ENCODE results near the gene CARHSP1. TPM values are rescaled to one million over a fixed set of nuclear protein-coding genes. Genes with fewer than 3 reads are reported as not detected.

The CARHSP1 gene
- total and polyA plus RNA-seq, 9 of the 15 experiments (the other 6 are each of a cell fraction or from before 2014, with no cell fraction given): 5.8 to 114 (median 41.1) TPM

DNA sequence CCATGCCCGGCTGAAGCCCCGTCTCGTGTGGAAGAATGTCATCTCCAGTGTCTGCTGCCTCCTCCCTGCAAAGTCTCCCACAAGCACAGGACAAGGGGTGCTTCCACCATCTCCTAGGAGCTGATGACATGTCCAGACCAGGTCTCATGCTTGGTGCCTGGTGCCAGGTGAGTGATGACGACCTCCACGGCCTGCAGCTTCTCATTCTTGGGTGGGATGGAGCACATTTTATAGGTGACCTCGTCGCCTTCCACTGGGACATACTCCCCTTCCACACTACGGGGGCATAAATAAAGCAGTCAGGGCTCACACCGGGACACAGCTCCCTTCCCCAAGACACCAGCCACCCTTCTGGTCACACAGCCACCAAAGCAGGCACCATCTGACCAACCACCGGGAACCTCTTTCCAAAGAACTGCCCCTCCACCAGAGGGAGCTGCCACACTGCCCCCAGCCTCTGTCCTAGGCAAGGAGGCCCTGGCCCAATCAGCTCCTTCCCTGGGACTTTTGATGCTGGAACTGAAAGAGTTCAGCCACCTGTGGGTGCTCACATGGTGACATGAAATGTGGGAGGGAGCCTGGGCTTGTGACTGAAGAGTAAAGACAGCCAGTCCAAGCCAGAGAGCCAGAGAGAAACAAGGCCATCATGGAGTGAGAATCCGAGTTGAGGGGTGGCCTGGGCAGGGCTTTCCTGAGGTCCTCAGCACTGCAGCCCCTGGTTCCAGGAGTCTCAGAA is 13.6 kb downstream of the CARHSP1 start (continued):
- TF ChIP-seq, protein P1, sequence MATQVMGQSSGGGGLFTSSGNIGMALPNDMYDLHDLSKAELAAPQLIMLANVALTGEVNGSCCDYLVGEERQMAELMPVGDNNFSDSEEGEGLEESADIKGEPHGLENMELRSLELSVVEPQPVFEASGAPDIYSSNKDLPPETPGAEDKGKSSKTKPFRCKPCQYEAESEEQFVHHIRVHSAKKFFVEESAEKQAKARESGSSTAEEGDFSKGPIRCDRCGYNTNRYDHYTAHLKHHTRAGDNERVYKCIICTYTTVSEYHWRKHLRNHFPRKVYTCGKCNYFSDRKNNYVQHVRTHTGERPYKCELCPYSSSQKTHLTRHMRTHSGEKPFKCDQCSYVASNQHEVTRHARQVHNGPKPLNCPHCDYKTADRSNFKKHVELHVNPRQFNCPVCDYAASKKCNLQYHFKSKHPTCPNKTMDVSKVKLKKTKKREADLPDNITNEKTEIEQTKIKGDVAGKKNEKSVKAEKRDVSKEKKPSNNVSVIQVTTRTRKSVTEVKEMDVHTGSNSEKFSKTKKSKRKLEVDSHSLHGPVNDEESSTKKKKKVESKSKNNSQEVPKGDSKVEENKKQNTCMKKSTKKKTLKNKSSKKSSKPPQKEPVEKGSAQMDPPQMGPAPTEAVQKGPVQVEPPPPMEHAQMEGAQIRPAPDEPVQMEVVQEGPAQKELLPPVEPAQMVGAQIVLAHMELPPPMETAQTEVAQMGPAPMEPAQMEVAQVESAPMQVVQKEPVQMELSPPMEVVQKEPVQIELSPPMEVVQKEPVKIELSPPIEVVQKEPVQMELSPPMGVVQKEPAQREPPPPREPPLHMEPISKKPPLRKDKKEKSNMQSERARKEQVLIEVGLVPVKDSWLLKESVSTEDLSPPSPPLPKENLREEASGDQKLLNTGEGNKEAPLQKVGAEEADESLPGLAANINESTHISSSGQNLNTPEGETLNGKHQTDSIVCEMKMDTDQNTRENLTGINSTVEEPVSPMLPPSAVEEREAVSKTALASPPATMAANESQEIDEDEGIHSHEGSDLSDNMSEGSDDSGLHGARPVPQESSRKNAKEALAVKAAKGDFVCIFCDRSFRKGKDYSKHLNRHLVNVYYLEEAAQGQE (IDR thresholded peaks at IDR 0.05; ENCODE audit: borderline replicate concordance): peak; percentile 25; the same call in 1 of the 2 replicates
- TF ChIP-seq, protein P1 (CRISPR knock-in tag; IDR thresholded peaks at IDR 0.05; ENCODE audit: low read depth): no peak
- TF ChIP-seq MTA3 (IDR thresholded peaks at IDR 0.05; ENCODE audit: borderline replicate concordance): peak; percentile 60; the same call in 1 of the 2 replicates
- TF ChIP-seq, protein P2, sequence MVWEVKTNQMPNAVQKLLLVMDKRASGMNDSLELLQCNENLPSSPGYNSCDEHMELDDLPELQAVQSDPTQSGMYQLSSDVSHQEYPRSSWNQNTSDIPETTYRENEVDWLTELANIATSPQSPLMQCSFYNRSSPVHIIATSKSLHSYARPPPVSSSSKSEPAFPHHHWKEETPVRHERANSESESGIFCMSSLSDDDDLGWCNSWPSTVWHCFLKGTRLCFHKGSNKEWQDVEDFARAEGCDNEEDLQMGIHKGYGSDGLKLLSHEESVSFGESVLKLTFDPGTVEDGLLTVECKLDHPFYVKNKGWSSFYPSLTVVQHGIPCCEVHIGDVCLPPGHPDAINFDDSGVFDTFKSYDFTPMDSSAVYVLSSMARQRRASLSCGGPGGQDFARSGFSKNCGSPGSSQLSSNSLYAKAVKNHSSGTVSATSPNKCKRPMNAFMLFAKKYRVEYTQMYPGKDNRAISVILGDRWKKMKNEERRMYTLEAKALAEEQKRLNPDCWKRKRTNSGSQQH (CRISPR knock-in tag; IDR thresholded peaks at IDR 0.05): no peak
- TF ChIP-seq, protein P3, sequence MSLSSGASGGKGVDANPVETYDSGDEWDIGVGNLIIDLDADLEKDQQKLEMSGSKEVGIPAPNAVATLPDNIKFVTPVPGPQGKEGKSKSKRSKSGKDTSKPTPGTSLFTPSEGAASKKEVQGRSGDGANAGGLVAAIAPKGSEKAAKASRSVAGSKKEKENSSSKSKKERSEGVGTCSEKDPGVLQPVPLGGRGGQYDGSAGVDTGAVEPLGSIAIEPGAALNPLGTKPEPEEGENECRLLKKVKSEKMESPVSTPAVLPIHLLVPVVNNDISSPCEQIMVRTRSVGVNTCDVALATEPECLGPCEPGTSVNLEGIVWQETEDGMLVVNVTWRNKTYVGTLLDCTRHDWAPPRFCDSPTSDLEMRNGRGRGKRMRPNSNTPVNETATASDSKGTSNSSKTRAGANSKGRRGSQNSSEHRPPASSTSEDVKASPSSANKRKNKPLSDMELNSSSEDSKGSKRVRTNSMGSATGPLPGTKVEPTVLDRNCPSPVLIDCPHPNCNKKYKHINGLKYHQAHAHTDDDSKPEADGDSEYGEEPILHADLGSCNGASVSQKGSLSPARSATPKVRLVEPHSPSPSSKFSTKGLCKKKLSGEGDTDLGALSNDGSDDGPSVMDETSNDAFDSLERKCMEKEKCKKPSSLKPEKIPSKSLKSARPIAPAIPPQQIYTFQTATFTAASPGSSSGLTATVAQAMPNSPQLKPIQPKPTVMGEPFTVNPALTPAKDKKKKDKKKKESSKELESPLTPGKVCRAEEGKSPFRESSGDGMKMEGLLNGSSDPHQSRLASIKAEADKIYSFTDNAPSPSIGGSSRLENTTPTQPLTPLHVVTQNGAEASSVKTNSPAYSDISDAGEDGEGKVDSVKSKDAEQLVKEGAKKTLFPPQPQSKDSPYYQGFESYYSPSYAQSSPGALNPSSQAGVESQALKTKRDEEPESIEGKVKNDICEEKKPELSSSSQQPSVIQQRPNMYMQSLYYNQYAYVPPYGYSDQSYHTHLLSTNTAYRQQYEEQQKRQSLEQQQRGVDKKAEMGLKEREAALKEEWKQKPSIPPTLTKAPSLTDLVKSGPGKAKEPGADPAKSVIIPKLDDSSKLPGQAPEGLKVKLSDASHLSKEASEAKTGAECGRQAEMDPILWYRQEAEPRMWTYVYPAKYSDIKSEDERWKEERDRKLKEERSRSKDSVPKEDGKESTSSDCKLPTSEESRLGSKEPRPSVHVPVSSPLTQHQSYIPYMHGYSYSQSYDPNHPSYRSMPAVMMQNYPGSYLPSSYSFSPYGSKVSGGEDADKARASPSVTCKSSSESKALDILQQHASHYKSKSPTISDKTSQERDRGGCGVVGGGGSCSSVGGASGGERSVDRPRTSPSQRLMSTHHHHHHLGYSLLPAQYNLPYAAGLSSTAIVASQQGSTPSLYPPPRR (CRISPR knock-in tag; IDR thresholded peaks at IDR 0.05; ENCODE audit: borderline replicate concordance): no peak
- TF ChIP-seq RAD21 (CRISPR knock-in tag; conservative IDR thresholded peaks at IDR 0.05 in 1 of 2, IDR thresholded peaks at IDR 0.05 in 1 of 2): peak in 1 of 2 experiments; percentile 53; a peak in 2 of 4 replicates
- TF ChIP-seq, protein P4, sequence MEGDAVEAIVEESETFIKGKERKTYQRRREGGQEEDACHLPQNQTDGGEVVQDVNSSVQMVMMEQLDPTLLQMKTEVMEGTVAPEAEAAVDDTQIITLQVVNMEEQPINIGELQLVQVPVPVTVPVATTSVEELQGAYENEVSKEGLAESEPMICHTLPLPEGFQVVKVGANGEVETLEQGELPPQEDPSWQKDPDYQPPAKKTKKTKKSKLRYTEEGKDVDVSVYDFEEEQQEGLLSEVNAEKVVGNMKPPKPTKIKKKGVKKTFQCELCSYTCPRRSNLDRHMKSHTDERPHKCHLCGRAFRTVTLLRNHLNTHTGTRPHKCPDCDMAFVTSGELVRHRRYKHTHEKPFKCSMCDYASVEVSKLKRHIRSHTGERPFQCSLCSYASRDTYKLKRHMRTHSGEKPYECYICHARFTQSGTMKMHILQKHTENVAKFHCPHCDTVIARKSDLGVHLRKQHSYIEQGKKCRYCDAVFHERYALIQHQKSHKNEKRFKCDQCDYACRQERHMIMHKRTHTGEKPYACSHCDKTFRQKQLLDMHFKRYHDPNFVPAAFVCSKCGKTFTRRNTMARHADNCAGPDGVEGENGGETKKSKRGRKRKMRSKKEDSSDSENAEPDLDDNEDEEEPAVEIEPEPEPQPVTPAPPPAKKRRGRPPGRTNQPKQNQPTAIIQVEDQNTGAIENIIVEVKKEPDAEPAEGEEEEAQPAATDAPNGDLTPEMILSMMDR (IDR thresholded peaks at IDR 0.05 in 2 of 3, conservative IDR thresholded peaks at IDR 0.05 in 1 of 3; ENCODE audit: insufficient read depth in 2 of 3, low read depth in 1 of 3, low read length in 3 of 3): peak; percentile 45 to 48 (median 47)
- peak; percentile 28 for TF ChIP-seq POLR2A (conservative IDR thresholded peaks at IDR 0.05)

Measured in K562 (cell line).